ENCODE measurements around the gene GGTLC3. TPM values are rescaled to one million over a fixed set of nuclear protein-coding genes. Genes with fewer than 3 reads are reported as not detected.
"Not testable (repeated sequence)": the region's sequence is repeated elsewhere in the genome, so short reads cannot be mapped to it uniquely, and the experiment has no call there.

The GGTLC3 gene
- total RNA-seq, 1 donor from 2014 or later: not detected

- not testable (repeated sequence) for H3K9me3 Mint-ChIP-seq (ENCODE audit: unreplicated experiment); H3K27ac Mint-ChIP-seq (ENCODE audit: unreplicated experiment); H3K27me3 Mint-ChIP-seq (ENCODE audit: unreplicated experiment); H3K4me1 Mint-ChIP-seq (ENCODE audit: low read depth, unreplicated experiment); DNase-seq; H3K4me3 Mint-ChIP-seq (ENCODE audit: unreplicated experiment); H3K36me3 Mint-ChIP-seq (ENCODE audit: unreplicated experiment)
Measured at GRCh38 chr22:18534315-18534714, 16.4 kb upstream of the GGTLC3 start.

GRCh38 chr22:18533633-18534032, 15.7 kb upstream of the GGTLC3 start:
- not testable (repeated sequence) for H3K27me3 Mint-ChIP-seq (ENCODE audit: unreplicated experiment); H3K9me3 Mint-ChIP-seq (ENCODE audit: unreplicated experiment); H3K4me1 Mint-ChIP-seq (ENCODE audit: low read depth, unreplicated experiment); H3K27ac Mint-ChIP-seq (ENCODE audit: unreplicated experiment); H3K4me3 Mint-ChIP-seq (ENCODE audit: unreplicated experiment); H3K36me3 Mint-ChIP-seq (ENCODE audit: unreplicated experiment); DNase-seq

DNA sequence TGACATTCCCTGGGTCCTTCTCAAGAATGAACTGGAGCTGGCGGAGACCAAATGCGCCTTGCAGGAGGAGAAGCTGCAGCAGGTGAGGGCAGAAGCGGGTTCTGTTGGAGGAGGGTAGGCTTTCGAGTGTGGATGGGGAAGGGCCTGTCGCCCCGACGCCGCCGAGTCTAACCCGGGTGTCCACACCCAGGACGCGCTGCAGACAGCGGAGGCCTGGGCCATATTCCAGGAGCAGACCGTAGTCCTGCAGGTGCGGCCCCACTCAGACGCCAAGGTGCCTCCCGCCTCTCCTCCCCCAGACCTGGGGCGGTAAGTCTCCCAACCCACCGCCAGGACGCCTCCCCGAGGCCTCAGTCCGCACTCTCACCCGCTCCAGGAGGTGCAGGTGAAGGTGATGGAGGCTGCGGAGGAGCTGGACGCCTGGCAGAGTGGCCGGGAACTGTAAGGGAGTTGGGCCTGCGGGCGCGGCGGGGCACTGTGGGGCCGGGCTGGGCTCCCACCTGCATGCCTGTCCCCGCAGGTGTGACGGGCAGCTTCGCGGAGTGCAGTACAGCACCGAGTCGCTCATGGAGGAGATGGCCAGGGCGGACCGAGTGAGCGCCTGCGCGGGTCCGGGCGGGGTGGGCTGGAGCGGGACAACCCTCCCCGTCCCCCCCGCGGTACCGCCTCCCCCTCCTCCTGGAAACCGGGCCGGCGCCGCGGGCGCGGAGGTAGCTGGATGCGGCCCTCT, 11.6 kb upstream of the GGTLC3 start:
- H3K4me3 Mint-ChIP-seq (ENCODE audit: unreplicated experiment); H3K27ac Mint-ChIP-seq (ENCODE audit: unreplicated experiment); H3K9me3 Mint-ChIP-seq (ENCODE audit: unreplicated experiment); DNase-seq; H3K36me3 Mint-ChIP-seq (ENCODE audit: unreplicated experiment); H3K4me1 Mint-ChIP-seq (ENCODE audit: low read depth, unreplicated experiment); H3K27me3 Mint-ChIP-seq (ENCODE audit: unreplicated experiment): not testable (repeated sequence)

- not testable (repeated sequence) for H3K4me1 Mint-ChIP-seq (ENCODE audit: low read depth, unreplicated experiment); H3K36me3 Mint-ChIP-seq (ENCODE audit: unreplicated experiment); H3K27me3 Mint-ChIP-seq (ENCODE audit: unreplicated experiment); H3K9me3 Mint-ChIP-seq (ENCODE audit: unreplicated experiment)
- peak; percentile 93 for DNase-seq
- peak overlapping the region; percentile 76 for H3K27ac Mint-ChIP-seq (ENCODE audit: unreplicated experiment)
- peak overlapping the region; percentile 69 for H3K4me3 Mint-ChIP-seq (ENCODE audit: unreplicated experiment)
Measured at GRCh38 chr22:18528597-18529415, 10.8 kb upstream of the GGTLC3 start.

DNA sequence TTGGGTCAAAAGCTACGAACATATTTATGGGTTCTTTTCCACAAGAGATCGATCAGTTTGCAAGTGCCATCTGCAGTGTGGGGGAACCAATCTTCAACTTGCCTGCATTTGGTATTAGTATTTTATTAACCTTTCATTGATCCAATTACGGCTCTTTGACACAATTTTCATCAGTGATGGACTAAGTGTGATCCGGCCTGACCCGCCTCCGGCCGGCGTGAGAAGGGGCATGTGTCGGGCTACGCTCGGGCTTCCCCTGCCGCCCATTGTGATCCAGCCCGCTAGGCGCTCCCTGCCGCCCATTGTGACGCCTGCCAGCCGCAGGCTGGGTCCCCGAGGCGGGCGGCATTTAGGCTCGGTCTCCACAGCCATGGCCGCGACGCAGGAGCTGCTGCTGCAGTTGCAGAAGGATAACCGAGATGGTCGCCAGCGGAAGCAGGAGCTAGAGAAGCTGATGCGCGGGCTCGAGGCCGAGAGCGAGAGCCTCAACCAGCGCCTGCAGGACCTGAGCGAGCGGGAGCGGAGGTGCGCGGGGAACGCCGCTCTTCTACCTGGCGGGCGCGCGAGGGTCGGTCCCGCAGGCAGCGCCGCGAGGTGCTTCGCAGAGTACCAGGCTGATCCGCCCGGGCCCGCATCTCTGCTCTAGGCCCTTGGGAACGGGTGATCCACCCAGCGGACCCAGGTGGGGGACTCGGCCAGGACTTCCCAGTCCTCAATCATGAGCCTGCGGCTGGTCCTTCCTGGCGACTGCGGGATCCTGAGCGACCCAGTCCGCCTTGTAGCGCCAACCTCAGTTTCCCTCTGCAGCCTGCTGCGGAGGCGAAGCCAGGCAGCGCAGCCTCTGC, 10.0 kb upstream of the GGTLC3 start, which contains the start of gene TMEM191B:
TMEM191B (plus strand) TSS at position 51 of the 845 bp plus-strand sequence; CDS start at position 230, 179 bp downstream.
- H3K27ac Mint-ChIP-seq (ENCODE audit: unreplicated experiment): peak within 1 kb of the TSS; percentile 70
- H3K27me3 Mint-ChIP-seq (ENCODE audit: unreplicated experiment): not testable (repeated sequence)
- peak within 1 kb of the TSS; percentile 69 for H3K4me3 Mint-ChIP-seq (ENCODE audit: unreplicated experiment)

GRCh38 chr22:18523328-18523727, 5.4 kb upstream of the GGTLC3 start:
- H3K27me3 Mint-ChIP-seq (ENCODE audit: unreplicated experiment); DNase-seq; H3K4me3 Mint-ChIP-seq (ENCODE audit: unreplicated experiment); H3K9me3 Mint-ChIP-seq (ENCODE audit: unreplicated experiment); H3K36me3 Mint-ChIP-seq (ENCODE audit: unreplicated experiment); H3K4me1 Mint-ChIP-seq (ENCODE audit: low read depth, unreplicated experiment); H3K27ac Mint-ChIP-seq (ENCODE audit: unreplicated experiment): not testable (repeated sequence)

More for the DNA sequence above, 10.0 kb upstream of the GGTLC3 start, which contains the start of gene TMEM191B:
- H3K9me3 Mint-ChIP-seq (ENCODE audit: unreplicated experiment); DNase-seq; H3K36me3 Mint-ChIP-seq (ENCODE audit: unreplicated experiment); H3K4me1 Mint-ChIP-seq (ENCODE audit: low read depth, unreplicated experiment): not testable (repeated sequence)

- not testable (repeated sequence) for H3K36me3 Mint-ChIP-seq (ENCODE audit: unreplicated experiment); H3K27ac Mint-ChIP-seq (ENCODE audit: unreplicated experiment); DNase-seq; H3K4me1 Mint-ChIP-seq (ENCODE audit: low read depth, unreplicated experiment); H3K27me3 Mint-ChIP-seq (ENCODE audit: unreplicated experiment); H3K4me3 Mint-ChIP-seq (ENCODE audit: unreplicated experiment); H3K9me3 Mint-ChIP-seq (ENCODE audit: unreplicated experiment)
Measured at GRCh38 chr22:18522762-18523161, 4.8 kb upstream of the GGTLC3 start.

DNA sequence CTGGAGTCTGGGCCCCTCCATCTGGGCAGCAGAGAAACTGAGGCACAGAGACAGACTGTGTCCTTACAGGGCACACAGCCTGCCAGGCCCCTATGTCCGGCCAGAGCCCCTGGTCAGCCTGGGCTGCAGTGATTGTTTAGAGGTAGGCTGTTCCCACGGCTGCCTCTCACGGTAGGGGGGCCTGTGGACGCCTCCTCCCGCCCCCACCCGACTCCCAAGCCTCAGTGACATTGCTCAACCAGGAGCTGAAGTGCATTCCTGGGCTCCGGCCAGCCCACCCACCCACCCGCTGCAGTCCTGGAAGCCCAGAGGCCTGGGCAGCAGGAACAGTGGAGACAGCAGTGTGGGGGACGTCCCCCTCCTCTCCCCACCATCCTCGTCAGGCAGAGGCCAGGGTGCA, 4.5 kb downstream of the GGTLC3 start:
- H3K36me3 Mint-ChIP-seq (ENCODE audit: unreplicated experiment); H3K9me3 Mint-ChIP-seq (ENCODE audit: unreplicated experiment); H3K27ac Mint-ChIP-seq (ENCODE audit: unreplicated experiment); H3K27me3 Mint-ChIP-seq (ENCODE audit: unreplicated experiment); DNase-seq; H3K4me3 Mint-ChIP-seq (ENCODE audit: unreplicated experiment); H3K4me1 Mint-ChIP-seq (ENCODE audit: low read depth, unreplicated experiment): not testable (repeated sequence)

DNA sequence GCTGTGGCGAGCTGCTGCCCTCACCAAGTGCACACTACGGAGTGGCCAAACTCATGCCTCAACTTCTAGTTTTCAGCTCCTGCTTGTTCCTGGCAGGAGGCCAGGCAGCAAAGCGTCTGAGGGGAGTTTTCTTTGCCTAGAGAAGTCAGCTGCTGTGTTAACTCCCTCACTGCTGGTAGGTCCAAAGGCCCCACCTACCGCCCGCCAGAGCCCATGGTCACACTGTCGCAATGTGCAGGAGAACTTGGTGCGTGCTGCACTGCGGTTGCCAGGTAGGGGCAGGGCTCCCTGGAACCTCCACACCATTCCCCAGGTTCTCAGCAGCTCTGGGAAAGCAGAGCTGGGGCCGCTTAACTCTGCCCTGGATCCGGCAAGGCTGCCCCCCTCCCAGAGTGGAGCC, 5.6 kb downstream of the GGTLC3 start:
- H3K9me3 Mint-ChIP-seq (ENCODE audit: unreplicated experiment); H3K36me3 Mint-ChIP-seq (ENCODE audit: unreplicated experiment); H3K27me3 Mint-ChIP-seq (ENCODE audit: unreplicated experiment); H3K27ac Mint-ChIP-seq (ENCODE audit: unreplicated experiment); H3K4me3 Mint-ChIP-seq (ENCODE audit: unreplicated experiment); H3K4me1 Mint-ChIP-seq (ENCODE audit: low read depth, unreplicated experiment): not testable (repeated sequence)
- DNase-seq: peak; percentile 21

- not testable (repeated sequence) for H3K4me1 Mint-ChIP-seq (ENCODE audit: low read depth, unreplicated experiment); H3K27me3 Mint-ChIP-seq (ENCODE audit: unreplicated experiment); H3K9me3 Mint-ChIP-seq (ENCODE audit: unreplicated experiment); H3K36me3 Mint-ChIP-seq (ENCODE audit: unreplicated experiment); DNase-seq
- Mint-ChIP-seq H3K27ac (ENCODE audit: unreplicated experiment) (peak overlapping the region; percentile 83), H3K4me3 (ENCODE audit: unreplicated experiment) (peak overlapping the region; percentile 49)
Measured at GRCh38 chr22:18511327-18511726, 6.6 kb downstream of the GGTLC3 start.

DNA sequence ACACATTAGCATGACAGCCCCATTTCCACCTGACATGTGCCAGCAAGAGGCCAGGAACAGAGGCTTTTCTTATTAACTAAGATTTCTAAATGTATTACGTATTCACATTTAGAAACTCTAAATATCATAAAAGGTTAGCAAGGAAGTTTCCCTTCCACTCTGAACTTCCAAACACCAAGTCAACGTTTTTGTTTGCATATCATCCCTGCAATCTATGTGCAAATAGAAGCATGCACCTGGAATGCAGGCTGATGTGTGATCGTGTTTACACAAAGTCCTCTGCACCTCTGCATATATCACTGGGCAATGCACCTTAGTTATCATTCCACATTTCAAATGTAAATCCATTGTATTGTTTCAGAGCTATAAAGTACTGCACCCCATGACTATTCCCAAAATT, 21.7 kb downstream of the GGTLC3 start:
- H3K27me3 Mint-ChIP-seq (ENCODE audit: unreplicated experiment); H3K4me3 Mint-ChIP-seq (ENCODE audit: unreplicated experiment); H3K27ac Mint-ChIP-seq (ENCODE audit: unreplicated experiment); H3K36me3 Mint-ChIP-seq (ENCODE audit: unreplicated experiment); DNase-seq; H3K9me3 Mint-ChIP-seq (ENCODE audit: unreplicated experiment); H3K4me1 Mint-ChIP-seq (ENCODE audit: low read depth, unreplicated experiment): not testable (repeated sequence)

Measured in glutamatergic neuron (in vitro differentiated cells).